Coronary artery (tissue), 2 donors: ENCODE measurements around the gene MET.
"Not testable (repeated sequence)": the region's sequence is repeated elsewhere in the genome, so short reads cannot be mapped to it uniquely, and the experiment has no call there.

Experiments used
- DNase-seq: peaks from one replicate; pipeline ENCODE4 v3.0.0-alpha.2; 2017; ENCODE audit warnings: low spot score
- H3K27ac ChIP-seq, 2 donors: fragments of 200-600 bp; sonication (generic); one replicate each; pipeline ENCODE4 v1.5.1; 2016 to 2019
- H3K4me3 ChIP-seq: fragments of 200-600 bp; sonication (generic); 2 replicates; pipeline ENCODE4 v1.5.1; 2016; ENCODE audit warnings: mild to moderate bottlenecking, moderate library complexity
- CTCF ChIP-seq: fragments of 200-600 bp; sonication (generic); IDR thresholded peaks from one replicate; pipeline ENCODE4 v1.5.1; 2019; ENCODE audit warnings: antibody characterized with exemption

Gene MET

GRCh38 chr7:116740231-116740630, 68.2 kb downstream of the MET start:
- TF ChIP-seq CTCF = no peak
- no peak overlapping the region for H3K4me3 ChIP-seq
- DNase-seq = no peak
- H3K27ac ChIP-seq = no peak overlapping the region

- no peak for DNase-seq
- Histone ChIP-seq H3K4me3 (no peak overlapping the region), H3K27ac (no peak overlapping the region)
- no peak for TF ChIP-seq CTCF
Observed at GRCh38 chr7:116740755-116741462, 68.9 kb downstream of the MET start.

GRCh38 chr7:116741625-116742316, 69.8 kb downstream of the MET start:
- no peak for TF ChIP-seq CTCF
- no peak overlapping the region for H3K27ac ChIP-seq
- H3K4me3 ChIP-seq = no peak overlapping the region
- DNase-seq = no peak

- no peak for DNase-seq
Observed at GRCh38 chr7:116742641-116743040, 70.6 kb downstream of the MET start.

GRCh38 chr7:116743835-116744234, 71.8 kb downstream of the MET start:
- DNase-seq, H3K27ac ChIP-seq, H3K4me3 ChIP-seq: not testable (repeated sequence)

More at GRCh38 chr7:116742641-116743040, 70.6 kb downstream of the MET start:
- Histone ChIP-seq H3K4me3 (no peak overlapping the region), H3K27ac (no peak overlapping the region)
- no peak for TF ChIP-seq CTCF

GRCh38 chr7:116746388-116746787, 74.4 kb downstream of the MET start:
- not testable (repeated sequence) for DNase-seq, H3K27ac ChIP-seq, H3K4me3 ChIP-seq

- DNase-seq, H3K4me3 ChIP-seq: not testable (repeated sequence)
Observed at GRCh38 chr7:116751070-116751469, 79.1 kb downstream of the MET start.

GRCh38 chr7:116752305-116753074, 80.5 kb downstream of the MET start:
- H3K4me3 ChIP-seq = no peak overlapping the region
- no peak overlapping the region for H3K27ac ChIP-seq
- no peak for TF ChIP-seq CTCF
- no peak for DNase-seq

More at GRCh38 chr7:116751070-116751469, 79.1 kb downstream of the MET start:
- H3K27ac ChIP-seq = not testable (repeated sequence)
